Activated naive CD8-positive, alpha-beta T cell treated with anti-CD3 and anti-CD28 coated beads, Interleukin-2, amount 50 U/mL, for 16 hours (primary cell): ENCODE results near the gene FGF14.
"Not testable (repeated sequence)": the region's sequence is repeated elsewhere in the genome, so short reads cannot be mapped to it uniquely, and the experiment has no call there.

Experiments
- DNase-seq: peaks from one replicate; pipeline ENCODE4 v3.0.0-alpha.2; 2020; ENCODE audit warnings: low read depth, low spot score

Gene FGF14

DNA sequence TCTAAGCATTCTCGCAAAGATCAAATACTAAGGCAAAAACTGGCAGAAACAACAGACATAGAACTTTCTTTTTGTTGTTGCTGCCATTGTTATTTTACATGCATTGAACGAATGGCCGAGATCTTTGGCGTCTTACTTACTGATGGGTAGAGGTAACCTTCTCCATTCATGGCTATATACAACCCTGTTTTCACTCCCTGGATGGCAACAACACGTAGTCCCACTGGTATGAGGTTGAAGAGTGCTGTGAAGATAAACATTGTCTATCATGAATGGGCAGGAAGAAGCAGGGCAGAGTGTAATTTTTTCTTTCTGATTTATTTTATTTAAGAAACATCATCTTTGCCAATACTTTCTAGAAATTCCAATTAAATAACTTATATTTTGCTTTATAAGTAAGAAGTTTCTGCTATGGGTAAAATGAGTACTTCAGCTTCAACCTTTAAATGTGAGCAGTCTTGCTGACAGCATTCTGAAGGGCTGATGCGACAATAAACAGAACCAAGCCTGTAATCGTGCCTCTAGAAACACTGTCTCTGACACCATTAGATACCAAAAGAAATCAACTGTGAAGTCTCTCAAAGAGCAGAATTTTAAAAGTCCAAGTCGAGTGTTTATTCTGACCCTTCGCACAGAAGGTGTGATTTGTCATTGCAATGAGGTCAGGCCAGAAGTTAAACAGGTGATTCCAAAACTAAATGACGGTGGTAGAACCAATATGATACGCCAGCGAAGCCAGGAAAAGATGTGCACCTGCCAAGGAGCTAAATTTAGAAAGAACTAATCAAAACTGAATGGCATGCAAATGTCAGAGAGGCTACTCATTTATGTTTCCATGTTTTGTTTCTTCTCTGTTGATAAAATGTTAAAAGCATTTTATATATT lies 533.0 kb downstream of the FGF14 start:
- DNase-seq, result no peak

DNA sequence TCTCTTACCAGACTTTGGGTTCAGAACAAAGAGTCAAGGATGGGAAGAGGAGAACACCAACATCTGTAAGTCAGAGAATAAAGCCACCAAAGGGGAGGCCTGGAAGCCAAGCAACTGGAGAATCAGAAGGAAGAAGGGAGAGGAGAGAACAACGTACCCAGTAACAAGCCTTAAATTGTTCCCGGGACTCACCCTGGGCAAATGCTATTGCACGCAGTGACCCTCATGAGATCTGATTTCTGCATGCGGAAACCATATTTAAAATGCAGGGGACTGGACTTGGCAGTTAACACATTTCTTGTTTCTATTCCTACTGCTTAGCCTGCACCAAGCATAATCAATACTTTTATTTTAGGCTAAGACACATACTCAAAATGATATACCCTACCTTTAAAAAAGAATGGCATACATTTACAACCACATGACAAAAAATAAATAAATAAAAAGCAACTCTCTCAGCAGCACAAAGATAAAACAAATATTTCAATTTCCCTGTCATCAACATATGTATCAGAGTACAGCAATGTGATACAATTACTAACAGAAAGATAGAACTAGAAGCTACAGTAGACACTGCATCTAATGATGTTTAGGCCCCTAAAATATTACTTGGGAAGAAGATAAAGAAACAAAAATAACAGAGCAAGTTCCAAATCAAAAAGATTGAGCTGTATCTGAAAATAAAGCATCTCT lies 534.8 kb downstream of the FGF14 start:
- DNase-seq, result no peak

DNA sequence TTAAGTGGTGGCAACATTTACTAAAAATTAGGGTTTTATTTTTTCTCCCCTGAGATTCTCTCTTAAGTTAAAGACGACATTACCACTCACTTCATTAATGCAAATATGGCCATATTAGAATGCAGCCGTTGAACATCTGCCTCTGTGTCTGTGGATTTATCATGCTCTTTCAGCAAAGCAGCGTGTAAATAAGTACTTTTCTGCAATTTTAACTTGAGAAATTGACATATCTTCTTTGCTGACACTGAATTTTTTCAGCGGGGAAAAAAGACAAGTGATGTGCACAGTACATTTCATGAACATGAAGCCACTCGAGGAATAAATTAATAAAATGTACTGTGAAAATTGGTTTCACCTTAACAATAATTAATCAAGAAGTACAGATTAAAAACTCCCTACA lies 543.0 kb downstream of the FGF14 start:
- no peak for DNase-seq

DNA sequence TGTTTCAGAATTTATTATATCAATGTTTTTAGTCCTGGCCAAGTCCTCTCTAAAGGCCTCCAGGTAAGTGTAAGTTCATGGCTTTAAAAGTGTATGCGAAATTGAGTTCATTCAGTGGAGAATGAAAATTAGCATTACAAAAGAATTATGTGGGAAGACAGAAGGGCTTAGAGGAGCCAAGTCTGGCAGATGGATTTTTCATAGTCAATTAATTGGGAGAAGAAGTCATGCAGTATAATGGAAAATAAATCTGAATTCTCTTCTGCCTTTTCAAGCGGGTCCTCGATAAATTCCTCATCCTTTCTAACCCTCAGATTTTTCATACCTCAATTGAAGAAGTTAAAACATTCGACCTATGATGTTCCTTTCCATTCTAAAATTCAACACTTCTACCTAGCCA lies 555.1 kb downstream of the FGF14 start:
- no peak for DNase-seq

DNA sequence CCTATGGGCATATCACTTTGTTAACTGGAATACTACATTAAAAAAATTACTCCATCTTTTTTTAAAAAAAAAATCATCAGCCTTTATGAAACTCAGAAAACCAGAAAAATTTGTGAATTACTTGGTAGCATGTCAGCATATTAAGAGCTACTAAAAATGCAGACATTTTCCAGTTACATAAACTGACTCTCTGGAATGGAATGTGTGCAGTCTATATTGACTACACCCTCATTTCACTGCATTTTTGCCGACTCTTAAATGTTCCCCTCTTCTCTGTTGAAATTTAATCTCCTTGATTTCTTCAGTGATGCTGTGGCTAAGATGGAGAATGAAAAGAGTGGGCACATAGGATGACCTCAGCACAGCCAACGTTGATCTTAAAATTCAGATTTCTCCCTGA lies 555.6 kb downstream of the FGF14 start:
- no peak for DNase-seq

DNA sequence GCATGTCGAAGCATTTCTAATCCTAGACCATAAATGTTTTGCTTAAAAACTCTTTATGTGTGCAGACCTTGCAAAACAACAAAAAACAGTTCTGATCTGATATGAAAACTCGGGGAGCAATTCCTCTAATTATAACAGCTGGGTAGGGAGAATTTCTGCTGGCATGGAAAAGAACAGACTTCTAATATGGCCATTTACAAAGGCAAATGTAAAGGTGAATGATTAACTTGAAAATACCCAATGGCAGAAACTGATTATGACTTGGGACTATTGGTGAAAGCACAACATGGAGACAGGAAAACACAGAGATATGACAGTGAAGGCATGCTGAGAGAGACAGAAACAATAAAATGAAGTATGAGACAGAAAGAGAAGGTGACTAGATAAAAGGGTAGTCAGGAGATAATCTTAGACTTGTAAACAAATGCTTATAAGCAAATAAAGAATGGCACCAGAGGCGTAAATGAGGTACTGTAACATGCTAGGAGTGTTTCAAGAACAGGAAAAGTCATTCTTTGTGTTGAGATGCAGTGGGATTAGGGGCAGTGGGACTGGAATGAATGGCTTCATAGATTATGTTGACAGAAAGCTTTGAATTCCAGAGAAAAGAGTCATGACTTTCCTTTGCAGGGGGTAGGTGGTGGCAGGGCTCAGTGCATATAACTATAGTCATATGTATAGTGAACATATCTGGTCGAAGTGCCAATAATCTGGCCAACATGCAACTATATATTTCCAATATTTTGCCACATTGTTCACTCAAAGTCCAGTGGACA lies 556.4 kb downstream of the FGF14 start:
- no peak for DNase-seq

DNA sequence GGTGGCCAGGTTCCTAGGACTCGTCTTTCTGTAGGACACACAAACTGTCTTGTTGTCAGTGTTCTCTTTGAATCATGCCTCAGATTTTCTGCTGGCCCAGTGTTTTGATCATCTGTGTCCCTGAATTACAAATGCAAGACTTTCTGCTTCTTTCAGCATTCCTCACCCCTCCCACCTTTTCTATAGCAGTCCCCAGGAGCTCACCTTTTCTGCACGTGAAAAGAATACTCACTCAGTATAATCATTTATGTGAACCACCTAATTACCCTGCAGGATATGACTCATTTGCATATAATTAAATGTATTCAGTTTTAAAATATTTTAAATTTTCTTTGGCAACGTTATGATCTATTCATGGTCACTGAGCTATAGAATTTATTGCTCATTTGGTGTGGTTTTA lies 560.1 kb downstream of the FGF14 start:
- no peak for DNase-seq

DNA sequence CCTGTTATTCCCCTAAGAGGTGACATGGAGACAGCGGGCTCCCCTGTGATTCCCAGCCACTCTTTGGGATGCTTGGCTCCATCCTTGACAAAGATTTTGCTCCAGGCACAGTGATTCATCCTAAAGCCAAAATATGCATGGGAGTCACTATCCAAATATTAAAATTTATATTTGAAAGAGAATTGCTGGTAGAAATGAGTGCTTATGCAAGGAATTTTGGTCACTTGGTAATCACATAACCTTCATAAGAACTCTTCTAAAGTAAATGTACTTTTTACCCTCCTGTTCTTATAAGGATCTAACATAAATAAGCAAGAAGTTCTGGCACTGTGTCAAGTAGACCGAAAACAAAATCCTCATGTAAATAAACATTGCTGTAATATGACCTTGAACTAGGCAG lies 563.5 kb downstream of the FGF14 start:
- no peak for DNase-seq

DNA sequence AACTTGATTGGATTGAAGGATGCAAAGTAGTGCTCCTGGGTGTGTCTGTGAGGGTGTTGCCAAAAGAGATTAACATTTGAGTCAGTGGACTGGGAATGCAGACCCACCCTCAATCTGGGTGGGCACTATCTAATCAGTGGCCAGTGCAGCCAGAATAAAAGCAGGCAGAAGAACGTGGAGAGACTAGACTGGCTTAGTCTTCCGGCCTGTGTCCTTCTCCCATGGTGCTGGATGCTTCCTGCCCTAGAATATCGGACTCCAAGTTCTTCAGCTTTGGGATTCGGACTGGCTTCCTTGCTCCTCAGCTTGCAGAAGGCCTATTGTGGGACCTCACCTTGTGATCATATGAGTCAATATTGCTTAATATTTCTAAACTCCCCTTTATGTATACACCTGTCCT lies 564.1 kb downstream of the FGF14 start:
- DNase-seq, result not testable (repeated sequence)

DNA sequence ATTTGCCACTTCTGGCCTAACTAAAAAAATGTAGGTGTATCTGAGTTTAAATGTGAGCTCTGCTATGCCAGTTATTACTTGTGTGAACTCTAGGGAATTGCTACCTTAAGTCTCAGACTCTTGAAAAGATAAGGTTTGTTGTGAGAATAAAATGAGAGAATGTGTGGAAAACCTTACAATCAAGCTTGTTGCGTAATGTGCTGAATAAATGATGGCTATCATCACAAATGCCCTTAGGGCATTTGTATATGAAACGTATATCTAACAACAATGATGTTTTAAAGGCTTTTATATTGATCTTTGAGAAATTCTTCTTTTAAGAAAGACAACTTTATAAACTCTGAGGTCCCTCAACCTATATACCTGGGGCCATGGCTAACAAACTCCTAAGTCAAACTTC lies 564.6 kb downstream of the FGF14 start:
- DNase-seq, result no peak

DNA sequence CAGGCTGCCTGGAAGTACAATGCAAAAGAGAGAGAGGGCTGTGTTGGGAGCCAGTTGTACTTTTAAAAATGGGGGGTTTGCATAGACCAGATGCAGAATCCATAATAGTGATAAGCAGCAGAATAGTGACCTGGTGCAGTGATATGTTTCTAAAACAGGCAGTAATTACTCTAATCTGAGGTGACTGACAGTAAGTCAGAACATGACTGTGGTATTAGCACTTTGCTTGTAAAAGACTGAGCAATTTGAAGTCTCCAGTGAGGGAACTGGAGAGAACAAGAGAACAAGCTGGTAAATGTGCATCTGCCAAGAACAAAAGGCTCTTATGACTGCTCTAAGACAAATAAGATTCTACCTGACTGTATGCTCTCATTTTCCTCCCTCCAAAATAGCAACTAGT lies 565.9 kb downstream of the FGF14 start:
- no peak for DNase-seq

DNA sequence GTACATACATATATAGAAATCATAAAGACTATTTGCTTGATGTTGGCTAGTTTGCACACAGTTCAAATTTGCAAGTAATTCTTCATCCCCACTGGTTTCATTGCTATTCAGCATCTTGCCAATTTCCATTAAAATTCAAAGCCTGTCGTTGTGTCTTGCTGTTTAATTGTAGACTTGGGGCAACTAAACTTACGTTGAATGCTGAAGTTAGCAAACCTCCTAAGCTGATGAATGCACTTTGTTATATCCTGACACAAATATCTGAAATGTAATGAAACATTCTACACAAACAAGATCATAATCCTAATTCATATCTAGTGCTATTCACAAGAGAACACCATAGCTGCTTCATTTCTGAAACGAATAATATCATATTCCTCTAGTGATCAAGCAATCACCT lies 568.2 kb downstream of the FGF14 start:
- no peak for DNase-seq

DNA sequence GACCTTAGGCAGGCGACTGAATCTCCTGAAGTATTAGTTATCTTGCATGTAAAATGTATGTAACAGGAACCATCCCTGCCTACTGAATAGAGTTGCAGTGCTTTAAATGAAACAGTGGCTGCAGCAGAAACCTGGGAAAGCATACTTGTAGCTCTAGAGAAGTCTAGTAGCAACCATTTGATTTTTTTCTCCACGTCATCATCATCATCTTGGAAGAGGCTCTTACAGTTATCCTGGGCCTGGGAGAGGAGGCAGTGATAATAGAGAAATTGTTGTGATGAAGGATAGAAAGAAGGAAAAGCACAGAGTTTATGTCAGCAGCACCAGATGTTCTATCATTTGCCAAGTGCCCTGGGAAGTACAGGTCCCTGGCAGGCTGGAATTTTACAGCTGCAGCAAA lies 571.8 kb downstream of the FGF14 start:
- DNase-seq, result no peak

DNA sequence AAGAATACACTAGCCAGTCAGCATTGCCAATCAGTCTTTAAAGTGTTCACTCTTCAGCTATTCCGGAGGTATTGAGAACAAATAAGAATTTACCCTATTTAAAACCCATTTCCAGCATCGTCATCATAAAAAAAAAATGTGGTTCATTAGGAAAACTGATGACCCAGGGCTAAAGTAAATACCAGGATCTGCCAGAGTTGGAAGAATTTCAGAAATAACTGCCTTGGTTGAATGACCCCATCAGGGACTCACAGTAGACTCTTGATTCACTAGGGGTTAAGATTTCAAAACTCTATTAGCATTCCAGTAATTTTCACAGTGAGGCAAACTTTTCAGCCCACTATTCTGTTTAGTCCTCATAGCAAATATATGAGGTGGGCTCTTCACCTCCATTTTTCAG lies 572.4 kb downstream of the FGF14 start:
- DNase-seq, result no peak

DNA sequence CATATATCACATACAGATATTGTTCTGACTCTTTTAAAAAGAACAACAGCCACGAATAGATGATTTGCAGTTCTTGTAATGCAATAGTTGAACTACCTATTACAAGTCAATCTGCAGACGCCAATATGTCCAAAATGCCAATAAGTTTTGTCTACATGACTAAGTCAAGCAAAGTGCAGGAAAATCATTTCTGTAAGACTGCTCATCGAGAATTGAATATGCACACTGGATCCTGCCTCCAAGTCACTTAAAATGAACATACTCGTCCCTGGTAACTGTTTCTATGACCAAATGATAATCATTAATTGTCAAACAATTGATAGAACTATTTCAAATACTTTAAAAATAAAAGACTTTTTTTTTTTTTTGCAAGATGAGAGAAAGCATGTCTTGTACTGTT lies 573.7 kb downstream of the FGF14 start:
- no peak for DNase-seq

DNA sequence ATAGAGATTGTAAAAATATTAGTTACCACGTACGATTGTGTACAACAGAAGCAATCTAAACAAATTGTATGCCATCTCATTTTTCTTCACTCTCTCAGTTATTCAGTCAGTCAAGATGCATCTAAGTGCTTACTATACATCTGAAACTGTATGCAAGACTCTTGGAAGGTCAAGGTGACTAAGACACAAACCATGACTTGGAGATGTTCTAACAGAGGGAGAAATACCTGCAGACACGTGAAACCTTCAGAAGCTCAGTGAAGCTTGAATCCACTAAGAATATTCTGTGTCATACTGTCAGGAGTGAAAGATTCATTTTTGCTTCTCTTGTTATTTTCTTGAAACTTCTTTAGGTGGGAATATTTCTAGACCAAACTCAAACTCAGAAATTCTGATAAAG lies 584.0 kb downstream of the FGF14 start:
- no peak for DNase-seq

DNA sequence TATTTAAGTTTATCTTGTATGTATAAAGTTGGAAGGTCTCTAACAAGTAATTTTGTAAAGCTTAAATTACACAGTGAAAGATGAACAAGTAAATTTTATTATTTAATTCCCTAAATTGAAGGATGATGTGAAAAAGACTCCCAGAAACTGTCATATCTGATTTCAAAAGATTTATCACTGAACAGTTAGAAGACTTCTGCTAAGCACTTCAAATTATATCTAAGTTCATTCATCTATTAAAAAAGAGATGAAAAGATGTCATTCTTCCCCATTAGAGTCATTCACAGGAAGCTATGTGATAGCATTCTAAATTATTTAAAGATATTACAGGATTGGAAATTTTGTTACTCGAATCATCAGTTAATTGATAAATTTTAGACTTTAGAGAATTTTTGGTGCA lies 590.0 kb downstream of the FGF14 start:
- no peak for DNase-seq

DNA sequence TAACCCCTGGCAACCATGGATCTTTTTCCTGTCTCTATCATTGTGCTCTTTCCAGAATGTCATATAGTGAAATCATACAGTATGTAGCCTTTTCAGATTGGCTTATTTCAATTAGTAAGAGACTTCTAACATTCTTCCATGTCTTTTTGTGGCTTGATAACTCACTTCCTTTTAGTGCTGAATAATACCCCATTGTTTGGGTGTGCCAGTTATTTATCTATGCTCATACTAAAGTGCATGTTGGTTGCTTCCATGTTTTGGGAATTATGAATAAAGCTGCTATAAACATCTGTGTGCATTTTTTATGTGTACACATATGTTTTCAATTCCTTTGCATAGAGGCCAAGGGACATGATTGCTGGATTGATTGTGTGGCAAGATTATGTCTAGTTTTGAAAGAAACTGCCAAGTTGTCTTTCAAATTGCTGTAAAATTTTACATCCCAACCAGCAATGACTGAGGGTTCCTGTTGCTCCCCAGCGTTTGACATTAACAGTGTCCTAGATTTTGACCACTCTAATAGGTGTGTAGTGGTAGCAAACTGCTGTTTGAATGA lies 590.5 kb downstream of the FGF14 start:
- no peak for DNase-seq

DNA sequence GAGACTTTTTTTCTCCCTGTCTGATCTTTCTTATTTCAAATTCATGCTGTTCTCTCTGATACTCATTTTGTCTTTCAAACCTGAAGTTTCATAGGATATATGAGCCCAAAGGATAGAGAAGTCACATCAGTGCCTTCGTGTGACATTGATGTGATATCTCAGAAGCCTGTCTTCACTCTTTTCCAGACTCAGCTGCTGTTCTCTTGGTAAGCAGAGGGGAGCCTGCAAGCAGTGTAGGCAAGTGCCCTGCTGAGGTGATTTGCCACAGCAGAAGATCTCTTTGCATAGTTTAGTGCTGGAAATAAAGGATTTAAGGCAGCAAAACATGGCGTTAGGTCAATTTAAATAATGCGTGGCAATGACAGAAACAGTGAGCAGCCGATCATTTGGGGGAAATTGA lies 602.7 kb downstream of the FGF14 start:
- DNase-seq, result no peak

DNA sequence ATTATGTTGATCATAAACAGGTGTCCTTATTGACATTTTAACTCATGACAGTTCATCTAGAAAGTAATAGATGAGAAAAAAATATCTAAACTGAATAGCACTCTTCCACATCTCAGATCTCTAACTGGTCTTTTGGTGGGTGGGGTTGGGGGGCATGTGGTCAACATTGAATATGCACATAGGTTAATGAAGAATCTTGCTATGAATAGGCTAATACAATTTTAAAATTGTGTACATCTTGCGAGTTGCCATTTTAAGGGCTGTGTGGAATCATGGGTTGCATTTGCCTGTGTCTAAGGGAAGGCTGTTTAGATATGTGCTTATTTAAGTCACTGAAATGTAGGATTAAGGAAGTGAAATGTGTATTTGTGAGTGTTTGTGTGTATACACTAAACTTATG lies 603.4 kb downstream of the FGF14 start:
- no peak for DNase-seq

DNA sequence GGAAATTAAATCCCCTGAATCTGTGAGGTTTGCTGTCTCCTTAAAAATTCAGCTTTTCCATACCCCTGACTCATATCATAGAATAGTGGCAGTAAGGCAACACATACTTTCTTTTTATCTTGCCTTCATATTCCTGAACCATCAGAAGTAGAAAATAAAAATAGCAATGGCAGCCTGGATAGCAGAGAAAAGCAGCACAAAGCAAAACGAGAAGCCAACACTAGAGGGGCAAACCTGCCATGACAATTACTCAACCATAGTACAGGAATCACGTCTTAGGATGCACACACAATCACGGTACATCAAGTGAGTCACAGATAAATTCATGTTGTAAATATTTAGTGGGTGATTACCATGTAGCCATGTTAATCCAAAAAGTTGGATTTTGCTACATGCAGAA lies 606.4 kb downstream of the FGF14 start:
- DNase-seq, result no peak

DNA sequence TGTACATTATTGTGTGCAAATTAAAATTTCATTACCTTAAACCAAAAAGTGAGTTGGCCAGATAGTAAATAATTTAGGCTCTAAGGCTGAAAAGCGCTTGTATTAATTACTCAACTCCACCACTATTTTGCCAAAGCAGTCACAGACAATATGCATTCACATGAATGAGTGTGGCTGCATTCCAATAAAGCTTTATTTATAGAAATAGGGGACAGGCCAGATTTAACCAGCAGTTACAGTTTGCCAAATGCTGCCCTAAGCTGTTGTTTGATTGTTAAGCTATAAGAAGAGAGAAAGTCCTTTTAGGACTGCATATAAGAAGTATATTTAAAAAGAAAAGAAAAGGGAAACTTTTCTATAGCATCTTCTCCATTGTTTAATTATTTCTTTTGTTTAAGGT lies 606.8 kb downstream of the FGF14 start:
- no peak for DNase-seq
